ENCODE measurements around the gene PER2.

Gene PER2

GRCh38 chr2:238306672-238306998, 18.2 kb upstream of the PER2 start:
- DNase-seq, result no peak

- no peak for DNase-seq
Measured at GRCh38 chr2:238305965-238306671, 17.7 kb upstream of the PER2 start.

- DNase-seq, result no peak
Measured at GRCh38 chr2:238305092-238305862, 16.9 kb upstream of the PER2 start.

GRCh38 chr2:238304116-238304515, 15.7 kb upstream of the PER2 start:
- no peak for DNase-seq

GRCh38 chr2:238302751-238303150, 14.3 kb upstream of the PER2 start:
- DNase-seq, result no peak

GRCh38 chr2:238302087-238302486, 13.7 kb upstream of the PER2 start:
- DNase-seq, result no peak

GRCh38 chr2:238299803-238300202, 11.4 kb upstream of the PER2 start:
- DNase-seq, result no peak

- no peak for DNase-seq
Measured at GRCh38 chr2:238296638-238297457, 8.4 kb upstream of the PER2 start.

- no peak for DNase-seq
Measured at GRCh38 chr2:238295144-238296112, 7.0 kb upstream of the PER2 start.

- DNase-seq, result no peak
Measured at GRCh38 chr2:238294393-238295143, 6.2 kb upstream of the PER2 start.

- DNase-seq, result no peak
Measured at GRCh38 chr2:238294046-238294392, 5.6 kb upstream of the PER2 start.

- DNase-seq, result no peak
Measured at GRCh38 chr2:238291550-238292281, 3.3 kb upstream of the PER2 start.

- no peak for DNase-seq
Measured at GRCh38 chr2:238290715-238291549, 2.5 kb upstream of the PER2 start.

GRCh38 chr2:238290091-238290509, 1.7 kb upstream of the PER2 start:
- peak; percentile 85 for DNase-seq

GRCh38 chr2:238289574-238289973, 1.2 kb upstream of the PER2 start:
- DNase-seq, result no peak

GRCh38 chr2:238288650-238289573, 502 bp upstream of the PER2 start:
- peak; percentile 97 for DNase-seq

GRCh38 chr2:238286987-238287736, 1.2 kb downstream of the PER2 start:
- DNase-seq, result no peak

GRCh38 chr2:238286551-238286950, 1.9 kb downstream of the PER2 start:
- peak; percentile 18 for DNase-seq
